CD4-positive, alpha-beta T cell treated with Interleukin-21 for 1 hour (primary cell): ENCODE measurements around the gene NBPF1.
"Not testable (repeated sequence)": the region's sequence is repeated elsewhere in the genome, so short reads cannot be mapped to it uniquely, and the experiment has no call there.

ENCODE experiments used
- DNase-seq: peaks from one replicate; pipeline ENCODE4 v3.0.0-alpha.2; 2020

The NBPF1 gene

DNA sequence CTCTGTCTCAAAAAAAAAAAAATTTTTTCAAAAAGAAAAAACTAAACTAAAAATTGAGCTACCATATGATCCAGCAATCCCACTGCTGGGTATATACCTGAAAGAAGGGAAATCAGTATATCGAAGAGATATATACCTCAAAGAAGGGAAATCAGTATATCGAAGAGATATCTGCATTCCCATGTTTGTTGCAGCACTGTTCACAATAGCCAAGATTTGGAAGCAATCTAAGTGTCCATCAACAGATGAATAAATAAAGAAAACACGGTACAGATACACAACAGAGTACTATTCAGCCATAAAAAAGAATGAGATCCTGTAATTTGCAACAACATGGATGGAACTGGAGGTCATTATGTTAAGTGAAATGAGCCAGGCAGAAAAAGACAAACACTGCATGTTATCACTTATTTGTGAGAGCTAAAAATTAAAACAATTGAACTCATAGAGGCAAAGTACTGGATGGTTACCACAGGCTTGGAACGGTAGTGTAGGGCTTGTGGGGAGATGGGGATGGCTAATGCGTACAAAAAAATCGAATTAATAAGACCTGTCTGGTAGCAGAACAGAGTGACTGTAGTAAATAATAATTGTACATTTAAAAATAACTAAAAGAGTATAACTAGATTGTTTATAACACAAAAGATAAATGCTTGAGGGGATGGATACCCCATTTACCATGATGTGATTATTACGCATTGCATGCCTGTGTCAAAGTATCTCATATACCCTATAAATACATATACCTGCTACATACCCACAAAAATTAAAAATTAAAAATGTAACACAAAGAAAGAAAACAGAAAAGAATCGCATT, 28.0 kb upstream of the NBPF1 start:
- DNase-seq: not testable (repeated sequence)

DNA sequence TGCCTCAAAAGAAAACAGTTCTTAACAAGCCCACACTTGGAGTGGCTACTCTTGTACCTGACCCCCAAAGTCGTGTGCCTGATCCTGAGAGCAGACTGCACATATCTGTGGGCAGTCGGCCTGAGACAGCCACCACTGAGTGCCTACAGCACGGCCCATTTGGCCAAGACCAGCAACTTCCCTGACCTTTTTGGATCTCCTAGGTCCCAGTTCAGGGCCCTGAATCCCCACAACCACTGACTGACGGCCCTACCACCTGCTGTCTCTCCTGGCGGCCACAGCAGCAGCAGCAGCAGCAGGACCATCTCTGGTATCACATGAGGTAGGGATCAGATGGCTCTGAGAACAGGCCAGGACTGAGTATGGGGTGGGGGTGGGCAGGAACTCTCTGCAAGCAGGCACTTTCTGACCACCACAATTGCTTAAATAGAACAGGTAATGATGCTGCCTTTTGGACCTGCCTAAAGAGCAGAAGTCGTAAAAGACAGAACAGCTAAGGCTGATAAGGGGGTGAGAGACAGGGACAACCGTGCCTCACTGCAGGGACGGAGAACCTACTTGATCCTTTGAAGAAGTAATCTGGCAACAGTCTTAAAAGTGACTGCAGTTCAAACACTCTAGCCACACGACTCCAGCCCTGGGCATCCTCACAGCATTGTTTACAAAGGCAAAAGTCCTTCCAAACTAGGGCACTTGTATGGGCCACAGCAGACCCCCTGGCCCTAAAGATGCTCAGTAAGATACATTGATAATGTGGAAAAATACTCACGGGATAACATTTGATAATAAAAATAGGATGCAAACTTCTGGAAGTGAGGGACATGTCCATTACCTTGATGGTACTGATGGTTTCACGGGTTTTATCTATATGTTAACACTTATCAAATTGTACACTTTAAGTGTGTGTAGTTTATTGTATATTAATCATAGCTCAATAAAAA, 26.0 kb upstream of the NBPF1 start:
- DNase-seq: not testable (repeated sequence)

DNA sequence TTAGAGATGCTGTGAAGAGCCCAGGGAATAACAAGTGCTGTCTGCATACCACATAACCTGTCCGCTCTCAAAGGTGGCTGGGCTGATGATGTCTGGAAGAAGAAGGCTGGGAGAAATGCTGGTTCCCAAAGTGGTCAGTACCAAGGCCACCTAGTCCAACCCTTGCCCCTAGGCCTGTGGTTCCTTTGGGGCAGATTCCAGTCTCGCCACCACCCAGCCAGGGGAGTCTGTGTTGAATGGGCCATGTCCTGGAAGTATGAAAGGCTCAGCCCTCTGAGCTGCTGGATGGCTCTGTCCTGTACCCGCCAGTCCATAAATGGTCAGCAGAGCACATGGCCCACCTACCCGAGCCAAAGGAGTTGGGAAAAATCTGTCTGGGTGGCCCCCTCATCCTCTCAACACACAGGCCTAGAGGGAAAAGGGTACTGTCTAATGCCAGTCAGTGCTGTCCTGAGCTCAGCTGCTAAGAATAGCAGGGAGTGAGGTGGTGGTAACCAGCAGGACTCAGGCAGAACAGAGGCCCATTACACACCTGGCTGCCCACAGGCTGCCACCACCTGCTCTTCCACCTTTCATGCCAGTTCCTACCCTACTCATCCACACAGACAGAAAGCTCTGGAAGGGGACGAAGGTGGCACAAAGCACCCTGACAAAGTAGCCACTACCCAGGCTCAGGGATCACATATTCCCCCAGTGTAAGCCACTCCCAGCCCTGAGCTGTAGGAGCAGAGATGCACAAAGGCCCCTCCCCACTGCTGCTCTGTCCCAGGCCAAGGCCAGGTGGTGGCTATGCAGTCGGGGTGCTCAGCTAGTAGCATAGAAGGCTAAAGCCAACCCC, 24.8 kb upstream of the NBPF1 start:
- not testable (repeated sequence) for DNase-seq

DNA sequence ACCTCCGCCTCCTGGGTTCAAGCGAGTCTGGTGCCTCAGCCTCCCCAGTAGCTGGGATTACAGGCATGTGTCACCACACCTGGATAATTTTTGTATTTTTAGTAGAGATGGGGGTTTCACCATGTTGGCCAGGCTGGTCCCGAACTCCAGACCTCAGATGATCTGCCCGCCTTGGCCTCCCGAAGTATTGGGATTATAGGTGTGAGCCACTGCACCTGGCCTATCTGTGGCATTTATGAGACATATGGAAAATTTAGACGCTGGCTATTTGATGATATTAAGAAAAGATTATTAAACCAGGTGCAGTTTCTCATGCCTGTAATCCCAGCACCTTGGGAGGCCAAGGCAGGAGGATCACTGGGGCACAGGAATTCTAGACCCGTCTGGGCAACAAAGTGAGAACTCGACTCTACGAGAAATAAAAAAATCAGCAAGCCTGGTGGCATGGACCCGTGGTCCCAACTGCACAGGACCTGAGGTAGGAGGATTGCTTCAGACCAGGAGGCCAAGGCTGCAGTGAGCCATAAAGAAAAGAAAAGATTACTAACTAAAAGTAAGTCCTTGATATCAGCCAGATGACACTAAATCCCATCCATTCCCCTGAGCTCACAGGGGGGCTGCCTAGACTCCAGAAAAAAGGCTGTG, 23.3 kb upstream of the NBPF1 start:
- DNase-seq: not testable (repeated sequence)

DNA sequence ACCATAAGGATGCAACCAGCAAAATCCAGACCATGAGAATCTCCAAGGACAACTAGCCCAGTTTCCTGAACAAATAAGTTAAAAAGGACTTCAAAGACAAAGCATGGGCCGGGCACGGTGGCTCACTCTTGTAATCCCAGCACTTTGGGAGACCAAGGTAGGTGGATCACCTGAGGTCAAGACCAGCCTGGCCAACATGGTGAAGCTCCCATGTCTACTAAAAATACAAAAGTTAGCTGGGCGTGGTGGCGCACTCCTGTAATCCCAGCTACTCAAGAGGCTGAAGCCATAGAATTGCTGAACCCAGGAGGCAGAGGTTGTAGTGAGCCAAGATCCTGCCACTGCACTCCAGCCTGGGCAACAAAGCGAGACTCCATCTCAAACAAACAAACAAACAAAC, 22.6 kb upstream of the NBPF1 start:
- DNase-seq: not testable (repeated sequence)

DNA sequence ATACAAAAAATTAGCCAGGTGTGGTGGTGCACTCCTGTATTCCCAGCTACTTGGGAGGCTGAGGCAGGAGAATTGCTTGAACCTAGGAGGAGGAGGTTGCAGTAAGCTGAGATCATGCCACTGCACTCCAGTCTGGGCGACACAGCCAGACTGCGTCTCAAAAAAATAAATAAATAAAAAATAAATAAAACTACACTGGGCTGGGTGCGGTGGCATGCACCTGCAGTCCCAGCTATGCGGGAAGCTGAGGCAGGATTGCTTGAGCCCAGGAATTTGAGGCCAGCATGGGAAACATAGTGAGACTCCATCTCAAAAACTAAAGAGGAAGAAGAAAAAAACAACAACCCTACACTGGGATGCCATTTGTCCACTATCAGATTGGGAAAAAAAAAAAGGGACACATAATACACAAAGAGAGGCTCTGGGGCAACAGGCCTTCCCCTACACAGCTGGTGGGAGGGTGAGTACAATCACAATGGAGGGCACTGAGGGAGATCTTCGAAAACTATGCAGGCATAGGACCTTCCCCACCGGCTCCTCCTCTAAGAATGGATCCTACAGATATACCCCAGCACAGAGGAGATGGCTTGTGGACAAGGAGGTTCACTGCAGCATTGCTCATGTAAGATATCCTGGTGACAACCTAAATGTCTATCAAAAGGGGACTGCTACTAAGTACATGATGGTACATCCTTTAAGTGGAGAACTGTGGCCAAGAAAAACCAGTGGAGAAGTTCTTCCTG, 20.3 kb upstream of the NBPF1 start:
- not testable (repeated sequence) for DNase-seq

DNA sequence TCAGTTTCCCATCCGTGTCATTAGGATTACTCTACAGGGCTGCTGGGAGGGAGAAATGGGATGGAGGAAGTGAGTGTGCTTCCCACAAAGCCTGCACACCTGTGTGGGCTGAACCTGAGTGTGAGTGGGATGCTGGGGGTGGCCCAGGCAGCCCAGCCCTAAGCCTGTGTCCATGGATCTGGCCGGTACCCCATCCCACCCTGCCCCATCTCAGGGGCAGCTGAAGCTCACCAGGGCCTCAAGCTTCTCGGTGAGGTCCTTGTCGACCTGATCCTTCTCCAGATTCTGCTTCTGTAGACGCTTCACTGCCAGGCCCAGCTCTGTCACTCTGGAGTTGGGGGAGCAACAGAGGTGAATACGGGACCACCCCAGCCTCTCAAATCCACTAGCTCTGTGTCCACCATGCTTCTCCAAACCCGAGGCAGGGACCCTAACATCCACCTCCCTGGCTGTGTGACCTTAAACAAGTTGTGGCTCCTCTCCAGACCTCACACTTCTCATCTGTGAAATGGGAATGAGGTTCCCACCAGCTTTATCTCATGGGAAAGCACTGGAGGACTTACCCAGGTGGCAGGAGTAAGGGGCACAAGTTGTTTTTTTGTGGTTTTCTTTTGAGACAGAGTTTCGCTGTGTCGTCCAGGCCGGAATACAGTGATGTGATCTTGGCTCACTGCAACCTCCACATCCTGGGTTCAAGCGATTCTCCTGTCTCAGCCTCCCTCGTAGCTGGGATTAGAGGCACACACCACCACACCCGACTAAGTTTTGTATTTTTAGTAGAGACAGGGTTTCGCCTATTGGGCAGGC, 18.9 kb upstream of the NBPF1 start:
- DNase-seq: not testable (repeated sequence)

DNA sequence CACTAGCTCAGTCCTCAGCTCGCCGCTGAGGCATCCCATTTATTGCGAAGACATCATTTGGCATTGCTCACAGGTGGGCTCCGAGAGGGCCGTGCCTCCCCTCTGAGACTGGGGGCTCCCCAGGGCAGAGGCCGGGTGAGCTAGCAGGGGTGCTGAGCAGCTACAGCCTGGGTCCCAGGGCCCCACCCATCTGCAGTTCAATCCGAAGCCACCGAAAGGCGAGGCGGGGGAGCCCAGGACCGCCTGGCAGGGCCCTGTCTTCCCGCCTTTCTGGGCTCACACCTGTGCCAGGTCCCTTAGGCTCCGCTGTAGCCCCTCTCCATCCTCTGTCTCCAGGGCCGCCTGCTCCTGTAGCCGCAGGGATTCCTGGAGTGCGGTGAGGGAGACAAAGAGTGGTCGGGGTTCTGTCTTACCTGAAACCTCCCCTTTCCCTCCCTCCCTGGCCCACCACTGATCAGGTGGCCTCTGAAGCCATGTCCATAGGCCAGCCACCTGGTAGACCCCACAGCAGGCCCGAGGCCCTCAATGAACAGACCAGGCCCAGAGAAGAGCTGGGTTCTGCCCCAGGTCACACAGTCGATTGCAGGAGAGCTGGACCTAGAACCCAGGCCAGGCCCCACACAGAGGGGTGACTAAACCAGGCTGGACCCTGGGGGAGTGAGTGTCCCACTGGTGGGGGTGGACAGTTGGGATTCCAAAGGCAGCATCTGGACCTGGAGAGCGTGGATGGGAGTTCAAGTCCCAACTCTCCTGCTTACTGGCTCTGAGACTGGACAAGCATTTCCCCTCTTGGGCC, 18.1 kb upstream of the NBPF1 start:
- no peak for DNase-seq

DNA sequence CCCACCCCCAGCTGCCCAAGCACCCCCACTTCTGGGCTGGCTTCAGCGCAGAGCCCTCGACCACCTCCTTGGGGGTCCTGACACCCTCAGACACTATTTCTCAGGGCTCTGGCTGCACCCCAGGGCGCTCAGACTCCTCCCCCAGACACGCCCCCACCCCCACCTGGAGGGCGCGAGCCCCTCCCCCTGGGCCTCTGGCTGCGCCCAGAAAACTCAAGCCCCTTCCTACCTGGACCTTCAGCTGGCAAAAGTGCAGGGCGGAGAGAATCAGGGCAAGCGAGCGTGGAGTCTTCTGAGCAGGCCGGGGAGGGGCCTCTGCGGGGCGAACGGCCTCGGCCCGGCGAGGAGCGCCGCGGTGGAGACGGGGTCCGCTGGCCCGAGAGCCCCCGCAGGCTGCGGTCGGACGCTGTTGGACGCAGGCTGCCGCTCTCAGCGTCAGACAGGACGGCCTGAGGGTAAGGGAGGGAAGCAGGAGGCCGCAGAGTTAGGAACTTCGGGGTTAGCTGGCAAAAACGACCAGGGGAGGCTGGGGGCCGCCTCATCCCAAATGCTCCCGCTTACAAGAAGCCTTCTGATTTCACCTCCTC, 17.4 kb upstream of the NBPF1 start:
- no peak for DNase-seq

DNA sequence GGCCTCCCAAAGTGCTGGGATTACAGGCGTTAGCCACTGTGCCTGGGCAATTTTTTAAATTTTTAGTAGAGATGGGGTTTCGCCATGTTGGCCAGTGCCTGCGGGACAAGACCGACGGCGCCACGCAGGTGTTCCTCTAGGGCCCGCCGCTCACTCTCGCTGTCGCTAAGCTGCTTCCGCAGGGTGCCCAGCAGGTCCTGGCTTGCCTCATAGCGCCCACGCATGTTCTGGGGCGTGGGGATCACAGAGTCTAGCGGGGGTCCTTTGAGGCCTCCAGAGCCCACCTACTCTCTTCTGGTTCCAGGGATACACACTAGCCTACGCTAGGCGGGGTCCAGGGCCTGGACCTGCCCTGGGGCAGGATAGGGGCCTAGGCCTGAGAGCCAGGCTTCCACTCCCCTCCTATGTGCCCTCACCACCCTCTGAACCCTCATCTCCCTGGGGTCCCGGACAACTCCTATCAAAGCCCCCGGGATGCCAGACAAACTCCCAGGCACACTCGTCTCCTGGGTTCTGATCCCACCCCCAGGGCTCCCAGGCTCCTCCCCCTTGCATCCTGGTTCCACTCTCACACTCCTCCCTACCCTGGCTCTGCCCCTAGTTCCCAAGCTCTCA, 16.7 kb upstream of the NBPF1 start:
- not testable (repeated sequence) for DNase-seq

DNA sequence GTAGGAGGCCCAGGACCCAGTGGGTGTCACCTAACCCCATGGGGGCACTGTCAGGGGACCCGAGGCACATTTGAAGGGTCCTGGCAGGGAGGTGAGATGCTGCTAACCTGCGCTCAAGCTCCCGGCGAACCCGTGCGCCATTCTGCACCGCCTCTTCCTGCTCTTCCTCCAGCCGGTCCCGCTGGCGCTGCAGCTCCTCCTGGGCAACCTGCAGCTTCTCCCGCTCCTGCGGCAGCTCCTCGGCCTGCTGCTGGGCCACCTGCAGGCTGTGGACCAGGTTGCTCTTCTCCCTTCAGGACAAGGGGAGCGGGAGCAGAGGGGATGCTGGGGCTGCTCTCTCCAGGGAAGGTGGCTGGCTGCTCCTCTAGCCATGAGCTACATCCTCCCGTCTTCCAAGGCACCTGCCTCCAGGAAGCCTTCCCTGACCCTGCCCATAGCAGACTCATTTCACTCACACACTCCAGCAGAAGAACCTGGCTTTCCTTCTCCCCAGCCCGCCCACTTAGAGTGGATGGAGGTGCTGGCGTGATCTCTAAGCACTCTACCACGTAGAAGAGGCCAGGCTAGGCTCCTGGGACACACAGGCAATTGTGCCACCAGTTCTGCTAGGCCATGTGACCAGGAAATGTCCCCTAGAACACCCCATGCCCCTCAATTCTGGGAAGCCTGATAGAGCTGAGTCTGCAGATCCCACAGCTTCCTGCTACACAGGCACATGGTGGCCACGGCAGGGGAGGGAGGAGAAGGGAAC, 15.2 kb upstream of the NBPF1 start:
- DNase-seq: no peak

DNA sequence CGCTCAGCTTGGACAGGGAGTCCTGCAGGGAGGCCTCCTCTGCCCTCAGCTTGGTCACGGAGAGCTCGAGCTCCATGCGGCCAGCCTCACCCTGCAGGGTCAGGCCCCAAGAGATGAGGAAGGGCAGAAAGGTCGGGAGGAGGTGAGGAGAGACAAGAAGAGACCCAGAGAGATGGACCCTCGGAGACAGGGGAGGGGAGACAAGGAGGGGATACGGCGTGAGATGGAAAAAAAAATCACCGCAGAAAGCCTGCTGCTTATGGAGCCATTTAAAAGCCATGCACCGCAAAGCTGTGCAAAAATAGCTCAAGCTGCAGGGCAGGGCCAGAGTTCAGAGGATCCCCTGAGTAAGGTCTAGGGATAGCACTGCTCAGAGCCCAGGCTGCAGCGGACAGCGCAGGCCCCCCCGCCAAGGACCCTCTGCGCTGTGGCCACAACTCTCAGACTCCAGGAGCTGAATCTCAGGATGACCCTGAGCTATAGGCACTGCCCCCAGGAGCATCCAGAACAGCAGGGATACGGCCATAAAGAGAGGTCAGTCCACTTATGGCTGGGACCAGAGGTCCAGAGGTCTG, 13.1 kb upstream of the NBPF1 start:
- not testable (repeated sequence) for DNase-seq

DNA sequence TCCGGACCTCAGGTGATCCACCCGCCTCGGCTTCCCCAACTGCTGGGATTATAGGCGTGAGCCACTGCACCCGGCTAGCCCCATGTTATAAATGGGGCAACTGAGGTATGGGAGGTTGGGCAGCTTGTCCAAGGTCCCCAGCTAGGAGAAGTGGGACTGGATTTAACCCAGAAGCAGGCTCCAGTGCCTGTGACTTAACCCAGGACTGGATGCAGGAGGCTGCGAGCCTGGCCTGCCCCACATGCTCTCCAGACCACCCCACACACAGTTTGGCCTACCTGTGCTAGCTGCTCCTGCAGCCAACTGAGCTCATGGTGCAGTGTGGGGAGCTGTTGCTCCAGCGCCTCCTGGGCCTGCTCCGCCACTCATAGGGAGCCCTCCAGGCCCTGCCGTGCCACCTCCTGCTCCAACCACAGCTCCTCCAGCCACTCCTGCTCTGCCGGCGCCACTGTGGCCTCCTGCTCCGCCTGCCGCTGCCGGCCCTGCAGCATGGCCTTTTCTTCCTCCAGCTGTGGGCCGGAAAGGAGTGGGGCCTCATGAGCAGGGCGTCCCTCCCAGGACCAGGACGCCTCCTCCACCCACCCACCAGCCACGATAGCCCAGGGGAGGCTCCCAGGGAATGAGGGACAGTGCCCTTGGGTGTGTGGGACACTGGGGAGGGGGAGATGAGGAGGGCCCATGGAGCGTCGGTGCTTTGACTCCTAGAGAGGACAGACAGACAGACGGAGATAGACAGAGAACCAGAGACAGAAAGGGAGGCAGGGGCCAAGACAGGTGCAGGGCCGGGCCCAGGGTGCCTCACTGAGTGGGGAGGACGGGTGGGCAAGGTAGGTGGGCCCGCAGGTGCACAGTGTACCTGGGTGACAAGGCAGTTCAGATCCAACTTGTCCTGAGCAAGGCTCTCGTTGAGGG, 12.4 kb upstream of the NBPF1 start:
- no peak for DNase-seq

DNA sequence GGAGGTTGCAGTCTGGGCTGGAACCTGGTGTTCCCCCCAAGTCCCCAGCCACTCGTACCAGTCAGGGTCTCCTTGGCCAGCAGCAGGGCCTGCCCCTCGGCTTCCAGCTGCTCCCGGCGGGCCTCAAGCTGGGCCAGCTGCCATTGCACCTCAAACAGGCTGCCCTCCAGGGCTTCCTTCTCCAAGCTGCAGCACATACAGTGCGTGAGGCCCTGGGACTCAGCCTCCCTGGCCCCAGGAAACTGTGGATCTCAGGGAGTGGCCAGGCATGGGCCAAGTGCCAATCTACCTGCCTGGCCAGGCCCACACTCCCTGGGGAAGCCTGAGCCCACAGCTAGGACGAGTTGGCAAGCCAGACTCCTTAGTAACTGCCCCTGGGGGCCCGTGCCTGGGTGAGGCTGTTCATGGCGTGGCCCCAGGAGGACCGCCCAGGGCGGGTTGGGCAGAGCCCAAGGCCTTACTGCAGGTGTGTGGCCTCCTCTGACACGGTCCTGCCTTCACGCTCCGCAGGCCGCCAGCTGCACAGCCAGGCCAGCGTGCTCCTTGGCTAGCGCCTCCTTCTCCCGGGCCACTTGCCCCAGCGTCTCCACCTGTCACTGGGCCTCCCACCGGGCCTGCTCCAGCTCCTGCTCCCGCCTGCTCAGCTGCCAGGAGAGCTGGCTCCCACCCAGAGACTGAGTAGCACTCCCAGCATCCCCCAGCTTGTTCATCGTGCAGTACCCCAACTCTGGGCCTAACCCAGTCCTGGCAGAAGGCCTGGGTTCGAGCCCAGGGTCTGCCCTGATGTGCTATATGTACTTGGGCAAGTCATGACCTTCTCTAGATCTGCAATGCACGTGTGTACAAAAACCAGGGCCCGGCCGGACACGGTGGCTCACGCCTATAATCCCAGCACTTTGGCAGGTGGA, 10.7 kb upstream of the NBPF1 start:
- DNase-seq: not testable (repeated sequence)

DNA sequence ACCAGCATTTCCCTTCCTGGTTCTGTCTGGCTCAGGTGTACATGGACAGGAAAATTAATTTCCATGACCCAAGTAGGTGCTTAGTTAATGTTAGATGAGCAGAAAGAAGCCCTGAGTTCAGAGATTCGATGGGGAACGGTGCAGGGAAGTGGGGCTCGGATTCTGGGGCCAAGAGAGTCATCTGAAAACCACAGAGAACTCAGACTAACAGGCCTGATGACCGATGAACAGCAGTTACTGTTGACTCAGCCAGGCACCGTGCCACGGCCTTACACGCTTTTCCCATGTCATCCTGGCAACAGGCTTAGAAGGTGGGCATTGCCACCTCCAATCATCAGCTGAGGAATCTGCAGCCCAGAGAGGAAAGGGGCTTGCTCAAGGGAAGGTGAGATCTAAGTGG, 10.0 kb upstream of the NBPF1 start:
- DNase-seq: not testable (repeated sequence)
